HG03196 (cell line): ENCODE data around the gene KCNQ1.

Source experiments
- ATAC-seq: cut with Tn5 transposase; IDR thresholded peaks from one replicate; pipeline ENCODE4 v1.9.1; 2021; ENCODE audit not compliant: unreplicated experiment

The KCNQ1 gene

GRCh38 chr11:2828585-2829330, 383.9 kb downstream of the KCNQ1 start:
- ATAC-seq: no peak

GRCh38 chr11:2830030-2830812, 385.4 kb downstream of the KCNQ1 start:
- ATAC-seq: no peak

GRCh38 chr11:2830886-2831285, 386.1 kb downstream of the KCNQ1 start:
- ATAC-seq: no peak

- no peak for ATAC-seq
These were observed 387.1 kb downstream of the KCNQ1 start for GRCh38 chr11:2831781-2832532.

- no peak for ATAC-seq
These were observed 387.8 kb downstream of the KCNQ1 start for GRCh38 chr11:2832533-2833020.

- ATAC-seq: no peak
These were observed 388.4 kb downstream of the KCNQ1 start for GRCh38 chr11:2833051-2833715.

GRCh38 chr11:2833716-2834502, 389.1 kb downstream of the KCNQ1 start:
- no peak for ATAC-seq

- ATAC-seq: no peak
These were observed 389.9 kb downstream of the KCNQ1 start for GRCh38 chr11:2834503-2835273.

- no peak for ATAC-seq
These were observed 390.5 kb downstream of the KCNQ1 start for GRCh38 chr11:2835296-2835695.

- no peak for ATAC-seq
These were observed 390.9 kb downstream of the KCNQ1 start for GRCh38 chr11:2835751-2836150.

GRCh38 chr11:2836315-2837095, 391.7 kb downstream of the KCNQ1 start:
- no peak for ATAC-seq

GRCh38 chr11:2837096-2837601, 392.3 kb downstream of the KCNQ1 start:
- no peak for ATAC-seq

GRCh38 chr11:2837651-2838050, 392.8 kb downstream of the KCNQ1 start:
- ATAC-seq: no peak

- no peak for ATAC-seq
These were observed 393.3 kb downstream of the KCNQ1 start for GRCh38 chr11:2838091-2838490.

- ATAC-seq: no peak
These were observed 394.0 kb downstream of the KCNQ1 start for GRCh38 chr11:2838676-2839294.

- ATAC-seq: no peak
These were observed 394.7 kb downstream of the KCNQ1 start for GRCh38 chr11:2839395-2839943.

- ATAC-seq: no peak
These were observed 396.8 kb downstream of the KCNQ1 start for GRCh38 chr11:2841411-2842190.
